GM18520 (cell line): ENCODE data around the gene CAPN11.

Experiments
- ATAC-seq: cut with Tn5 transposase; IDR thresholded peaks from one replicate; pipeline ENCODE4 v1.9.1; 2021; ENCODE audit not compliant: unreplicated experiment

The CAPN11 gene

DNA sequence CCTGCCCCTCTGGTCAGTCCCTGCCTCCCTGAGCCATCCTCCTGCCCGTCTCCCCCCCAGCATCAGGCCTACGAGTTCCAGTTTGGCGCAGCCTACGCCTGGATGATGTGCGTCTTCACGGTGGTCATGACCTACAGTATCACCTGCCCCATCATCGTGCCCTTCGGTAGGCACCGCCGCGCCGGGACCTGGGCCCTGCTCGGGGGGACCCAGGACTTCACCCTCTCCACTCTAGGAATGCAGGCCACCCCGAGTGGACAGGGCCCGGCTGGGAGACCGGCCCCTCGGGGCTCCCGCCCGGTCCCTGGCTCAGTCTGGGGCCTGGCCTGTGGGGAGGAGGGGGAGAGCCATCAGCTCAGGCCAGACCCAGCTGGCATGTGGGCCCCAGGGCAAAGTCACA, 6.1 kb upstream of the CAPN11 start:
- no peak for ATAC-seq

GRCh38 chr6:44154067-44154466, 4.6 kb upstream of the CAPN11 start:
- ATAC-seq: no peak

- ATAC-seq: no peak
Measured at GRCh38 chr6:44156494-44157151, 2.0 kb upstream of the CAPN11 start.

- no peak for ATAC-seq
Measured at GRCh38 chr6:44157152-44157521, 1.5 kb upstream of the CAPN11 start.

GRCh38 chr6:44161997-44162338, 3.3 kb downstream of the CAPN11 start:
- ATAC-seq: no peak

GRCh38 chr6:44162876-44163625, 4.4 kb downstream of the CAPN11 start:
- ATAC-seq: no peak

- ATAC-seq: no peak
Measured at GRCh38 chr6:44166116-44166515, 7.5 kb downstream of the CAPN11 start.

GRCh38 chr6:44166591-44167184, 8.1 kb downstream of the CAPN11 start:
- ATAC-seq: no peak

DNA sequence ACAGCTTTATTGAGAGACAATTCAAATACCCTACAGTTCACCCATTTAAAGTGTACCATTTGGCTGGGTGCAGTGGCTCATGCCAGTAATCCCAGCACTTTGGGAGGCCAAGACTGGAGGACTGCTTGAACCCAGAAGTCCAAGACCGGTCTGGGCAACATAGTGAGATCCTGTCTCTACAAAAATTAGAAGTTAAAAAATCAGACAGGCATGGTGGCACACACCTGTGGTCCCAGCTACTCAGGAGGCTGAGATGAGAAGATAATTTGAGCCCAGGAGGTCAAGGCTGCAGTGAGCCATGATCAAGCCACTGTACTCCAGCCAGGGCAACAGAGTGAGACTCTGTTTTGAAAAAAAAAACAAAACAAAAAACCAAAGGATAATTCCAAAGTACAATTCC, 8.9 kb downstream of the CAPN11 start:
- no peak for ATAC-seq

- no peak for ATAC-seq
Measured at GRCh38 chr6:44169154-44169553, 10.5 kb downstream of the CAPN11 start.

DNA sequence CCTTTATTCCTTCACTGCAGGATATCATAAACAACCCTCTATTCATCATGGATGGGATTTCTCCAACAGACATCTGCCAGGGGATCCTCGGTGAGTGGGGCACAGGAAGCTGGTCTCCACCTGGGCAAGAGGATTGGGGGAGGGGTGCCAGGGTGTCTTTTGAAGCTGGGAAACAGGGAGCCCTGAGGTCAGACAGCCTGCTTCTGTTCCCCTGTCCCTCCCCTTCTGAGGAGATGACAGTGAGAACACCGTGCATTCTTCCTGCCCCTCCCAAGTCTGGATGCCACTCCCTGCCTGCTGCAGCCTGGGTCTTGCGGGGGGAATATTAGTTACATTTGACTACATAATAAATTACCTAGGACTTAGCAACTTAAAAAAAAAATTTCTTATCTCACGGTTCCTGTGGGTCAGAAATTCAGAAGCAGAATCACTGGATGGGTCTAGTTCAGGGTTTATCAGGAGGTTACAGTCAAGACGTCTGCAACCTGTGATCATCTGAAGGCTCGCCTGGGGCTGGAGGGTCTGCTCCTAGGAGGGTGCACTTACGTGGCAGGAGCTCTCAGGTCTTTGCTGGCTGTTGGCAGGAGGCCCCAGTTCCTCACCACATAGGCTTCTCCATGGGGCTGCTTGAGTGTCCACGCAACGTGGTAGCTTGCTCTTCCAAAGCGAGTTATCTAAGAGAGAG, 11.4 kb downstream of the CAPN11 start:
- no peak for ATAC-seq

GRCh38 chr6:44171899-44172546, 13.4 kb downstream of the CAPN11 start:
- ATAC-seq: no peak

GRCh38 chr6:44172731-44173500, 14.3 kb downstream of the CAPN11 start:
- no peak for ATAC-seq

DNA sequence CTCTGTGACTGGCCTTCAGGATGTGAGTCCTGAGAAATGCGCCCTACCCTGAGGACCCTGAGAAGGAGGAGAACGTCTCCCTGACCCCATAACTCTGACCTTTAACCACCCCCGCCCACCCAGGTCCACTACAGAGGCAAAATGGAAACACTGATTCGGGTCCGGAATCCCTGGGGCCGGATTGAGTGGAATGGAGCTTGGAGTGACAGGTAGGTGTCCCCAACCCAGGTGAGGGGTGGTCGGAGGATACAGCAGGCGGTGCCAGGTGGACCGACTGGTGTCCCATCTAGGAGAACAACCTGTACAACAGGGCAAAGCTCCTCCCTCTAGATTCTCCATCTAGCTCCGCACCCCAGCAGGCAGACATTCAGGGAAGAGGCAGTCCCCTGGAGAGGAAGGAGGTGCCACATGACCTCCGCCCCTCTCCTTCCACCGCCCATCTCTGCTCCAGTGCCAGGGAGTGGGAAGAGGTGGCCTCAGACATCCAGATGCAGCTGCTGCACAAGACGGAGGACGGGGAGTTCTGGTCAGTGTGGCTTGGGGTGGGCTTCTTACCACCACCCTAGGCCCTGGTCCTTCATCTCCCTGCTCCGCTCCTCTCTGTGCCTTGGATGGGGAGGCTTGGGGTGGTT, 17.6 kb downstream of the CAPN11 start:
- no peak for ATAC-seq

DNA sequence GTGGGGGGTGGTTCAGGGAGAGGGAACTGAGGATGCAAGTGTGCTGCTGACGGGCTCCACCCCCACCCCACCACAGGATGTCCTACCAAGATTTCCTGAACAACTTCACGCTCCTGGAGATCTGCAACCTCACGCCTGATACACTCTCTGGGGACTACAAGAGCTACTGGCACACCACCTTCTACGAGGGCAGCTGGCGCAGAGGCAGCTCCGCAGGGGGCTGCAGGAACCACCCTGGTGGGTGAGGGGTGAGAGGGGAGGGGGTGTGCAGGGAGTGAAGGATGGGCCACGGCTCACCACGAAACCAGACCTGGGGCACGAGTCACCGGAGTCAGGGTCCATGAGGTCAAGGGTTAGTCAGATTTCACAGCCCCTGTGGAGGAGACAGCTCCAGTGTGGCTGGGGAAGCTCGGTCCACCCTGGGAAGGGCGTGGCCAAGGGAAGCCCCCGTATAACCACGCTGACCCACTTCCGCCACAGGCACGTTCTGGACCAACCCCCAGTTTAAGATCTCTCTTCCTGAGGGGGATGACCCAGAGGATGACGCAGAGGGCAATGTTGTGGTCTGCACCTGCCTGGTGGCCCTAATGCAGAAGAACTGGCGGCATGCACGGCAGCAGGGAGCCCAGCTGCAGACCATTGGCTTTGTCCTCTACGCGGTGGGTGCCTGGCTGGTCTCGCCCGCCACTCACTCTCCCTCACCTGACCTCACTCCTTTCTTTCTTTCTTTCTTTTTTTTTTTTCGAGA, 18.3 kb downstream of the CAPN11 start:
- no peak for ATAC-seq

DNA sequence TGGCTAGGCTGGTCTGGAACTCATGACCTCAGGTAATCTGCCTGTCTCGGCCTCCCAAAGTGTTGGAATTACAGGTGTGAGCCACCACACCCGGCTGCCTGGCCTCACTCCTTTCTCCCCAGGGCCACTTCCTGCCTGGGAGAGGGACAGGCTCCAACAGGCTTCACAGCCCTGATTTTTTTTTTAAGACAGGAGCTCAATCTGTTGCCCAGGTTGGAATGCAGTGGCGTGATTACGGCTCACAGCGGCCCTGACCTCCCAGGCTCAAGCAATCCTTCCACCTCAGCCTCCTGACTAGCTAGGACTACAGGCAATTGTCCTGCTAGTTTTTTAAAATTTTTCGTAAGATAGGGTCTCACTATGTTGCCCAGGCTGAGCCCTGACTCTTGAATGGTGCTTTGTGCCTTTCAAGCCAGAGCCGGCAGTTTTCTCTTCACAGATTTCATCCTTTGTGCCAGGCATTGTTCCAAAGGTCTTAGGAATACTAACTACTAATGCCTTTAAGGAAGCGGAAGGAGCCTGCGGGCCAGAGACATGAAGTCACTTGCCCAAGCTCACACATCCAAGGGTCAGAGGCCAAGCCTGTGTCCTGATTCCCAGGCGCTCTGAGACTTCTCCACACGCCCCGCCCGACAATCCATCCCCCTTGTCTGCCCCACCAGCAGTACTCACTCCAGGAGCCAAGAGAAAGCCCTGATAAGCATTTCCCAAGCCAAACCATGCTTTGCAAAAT, 19.2 kb downstream of the CAPN11 start:
- ATAC-seq: no peak

DNA sequence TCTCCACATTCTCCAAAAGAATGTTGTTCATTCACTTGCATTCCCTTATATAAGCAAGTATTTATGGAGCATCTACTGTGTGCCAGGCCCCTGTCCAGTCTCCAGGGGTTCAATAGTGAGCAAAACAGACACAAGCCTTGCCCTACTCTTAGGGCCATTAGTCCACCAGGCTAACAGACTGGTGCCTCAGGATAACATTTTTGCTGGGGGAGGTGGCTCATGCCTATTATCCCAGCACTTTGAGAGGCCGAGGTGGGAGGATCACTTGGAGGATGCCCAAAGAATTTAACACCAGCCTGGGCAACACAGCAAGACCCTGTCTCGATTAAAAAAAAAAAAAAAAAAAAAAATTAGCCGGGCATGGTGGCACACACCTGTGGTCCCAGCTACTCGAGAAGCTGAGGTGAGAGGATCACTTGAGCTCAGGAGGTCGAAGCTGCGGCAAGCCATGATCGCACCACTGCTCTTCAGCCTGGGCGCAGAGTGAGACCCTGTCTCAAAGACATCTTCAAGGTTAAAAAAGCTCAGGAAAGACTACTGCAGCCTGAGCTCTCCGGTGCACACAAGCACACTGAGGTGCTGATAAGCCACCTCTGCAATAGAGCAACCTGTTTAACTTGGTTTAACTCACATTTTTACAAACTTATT, 19.9 kb downstream of the CAPN11 start:
- no peak for ATAC-seq

GRCh38 chr6:44179072-44179536, 20.5 kb downstream of the CAPN11 start:
- no peak for ATAC-seq
